ENCODE measurements around the gene CPN2. TPM values are rescaled to one million over a fixed set of nuclear protein-coding genes. Genes with fewer than 3 reads are reported as not detected.

CPN2 gene
- total RNA-seq, 2 donors from 2014 or later, result not detected

- Histone ChIP-seq H3K27me3 (no peaks in the 10 kb centered on the region), H3K9me3 (no peaks in the 10 kb centered on the region), H3K4me3 (no peak overlapping the region), H3K27ac (no peak overlapping the region), H3K36me3 (no peaks in the 10 kb centered on the region), H3K4me1 (peaks cover 0 to 38% of the 10 kb centered on the region in 2 donors)
- no peak for TF ChIP-seq CTCF (IDR thresholded peaks at IDR 0.05)
- DNase-seq (ENCODE audit: low spot score), result no peak
Measured at GRCh38 chr3:194325424-194326153, 25.5 kb downstream of the CPN2 start.

- no peaks in the 10 kb centered on the region for H3K36me3 ChIP-seq
- TF ChIP-seq CTCF (IDR thresholded peaks at IDR 0.05), result no peak
- H3K27ac ChIP-seq, result peak overlapping the region; percentile 81 to 95
- no peak overlapping the region for H3K4me3 ChIP-seq
- DNase-seq (ENCODE audit: low spot score), result no peak
- no peaks in the 10 kb centered on the region for H3K27me3 ChIP-seq
- H3K4me1 ChIP-seq, result peaks cover 0 to 33% of the 10 kb centered on the region in 2 donors
- H3K9me3 ChIP-seq, result no peaks in the 10 kb centered on the region
Measured at GRCh38 chr3:194324823-194325327, 26.3 kb downstream of the CPN2 start.

- peaks cover 0 to 3% of the 10 kb centered on the region in 2 donors for H3K9me3 ChIP-seq
- peak overlapping the region; percentile 27 to 35 for H3K4me3 ChIP-seq
- peaks cover 0 to 25% of the 10 kb centered on the region in 2 donors for H3K4me1 ChIP-seq
- peak; percentile 87 for DNase-seq (ENCODE audit: low spot score)
- H3K27ac ChIP-seq, result peak overlapping the region; percentile 81 to 95
- no peaks in the 10 kb centered on the region for H3K27me3 ChIP-seq
- no peak for TF ChIP-seq CTCF (IDR thresholded peaks at IDR 0.05)
- no peaks in the 10 kb centered on the region for H3K36me3 ChIP-seq
Measured at GRCh38 chr3:194323785-194324735, 27.1 kb downstream of the CPN2 start.

- no peaks in the 10 kb centered on the region for H3K27me3 ChIP-seq
- H3K36me3 ChIP-seq, result no peaks in the 10 kb centered on the region
- H3K4me3 ChIP-seq, result no peak overlapping the region
- peak overlapping the region; percentile 62 to 84 for H3K27ac ChIP-seq
- DNase-seq (ENCODE audit: low spot score), result no peak
- H3K4me1 ChIP-seq, result peaks cover 0 to 15% of the 10 kb centered on the region in 2 donors
- no peak for TF ChIP-seq CTCF (IDR thresholded peaks at IDR 0.05)
- H3K9me3 ChIP-seq, result peaks cover 0 to 8% of the 10 kb centered on the region in 2 donors
Measured at GRCh38 chr3:194322678-194323211, 28.4 kb downstream of the CPN2 start.

- no peak for DNase-seq (ENCODE audit: low spot score)
- TF ChIP-seq CTCF (IDR thresholded peaks at IDR 0.05), result no peak
- Histone ChIP-seq H3K36me3 (no peaks in the 10 kb centered on the region), H3K4me1 (peaks cover 0 to 15% of the 10 kb centered on the region in 2 donors), H3K9me3 (peaks cover 0 to 8% of the 10 kb centered on the region in 2 donors), H3K27ac (peak overlapping the region; percentile 62 to 84), H3K27me3 (no peaks in the 10 kb centered on the region), H3K4me3 (no peak overlapping the region)
Measured at GRCh38 chr3:194321693-194322640, 29.2 kb downstream of the CPN2 start.

Measured in right atrium auricular region (tissue), 2 donors.